ENCODE results near the gene CSRP3. TPM values are rescaled to one million over a fixed set of nuclear protein-coding genes. Genes with fewer than 3 reads are reported as not detected.

The CSRP3 gene
- total RNA-seq, 1 experiment from 2014 or later: not detected

GRCh38 chr11:19164881-19165280 is 36.9 kb downstream of the CSRP3 start:
- Mint-ChIP-seq H3K27ac (ENCODE audit: low read depth, unreplicated experiment) (no peak overlapping the region), H3K4me1 (ENCODE audit: insufficient read depth, unreplicated experiment) (no peaks in the 10 kb centered on the region), H3K9me3 (ENCODE audit: unreplicated experiment) (no peaks in the 10 kb centered on the region), H3K4me3 (ENCODE audit: unreplicated experiment) (no peak overlapping the region), H3K27me3 (ENCODE audit: insufficient read depth, unreplicated experiment) (no peaks in the 10 kb centered on the region), H3K36me3 (ENCODE audit: insufficient read depth, unreplicated experiment) (peaks cover 36% of the 10 kb centered on the region)
- POLR2A ChIA-PET: no interaction called here
- BruUV-seq (replicated peaks): no TSS peak
- no peak for TF ChIP-seq CTCF (IDR thresholded peaks at IDR 0.05; ENCODE audit: unreplicated experiment)
- intact Hi-C loops (cut with micrococcal nuclease): loop anchor here (10.0 kb wide), 1 partner anchor 150 kb away; no protein-coding TSS in a partner anchor
- CTCF ChIA-PET: no interaction called here
- DNase-seq (ENCODE audit: unreplicated experiment): no peak

GRCh38 chr11:19164230-19164855 is 37.4 kb downstream of the CSRP3 start:
- CTCF ChIA-PET: no interaction called here
- Mint-ChIP-seq H3K27me3 (ENCODE audit: insufficient read depth, unreplicated experiment) (no peaks in the 10 kb centered on the region), H3K36me3 (ENCODE audit: insufficient read depth, unreplicated experiment) (peaks cover 32% of the 10 kb centered on the region), H3K9me3 (ENCODE audit: unreplicated experiment) (no peaks in the 10 kb centered on the region), H3K4me1 (ENCODE audit: insufficient read depth, unreplicated experiment) (no peaks in the 10 kb centered on the region), H3K4me3 (ENCODE audit: unreplicated experiment) (no peak overlapping the region), H3K27ac (ENCODE audit: low read depth, unreplicated experiment) (no peak overlapping the region)
- TF ChIP-seq CTCF (IDR thresholded peaks at IDR 0.05; ENCODE audit: unreplicated experiment): no peak
- DNase-seq (ENCODE audit: unreplicated experiment): no peak
- BruUV-seq (replicated peaks): no TSS peak
- POLR2A ChIA-PET: interaction anchor here (1.1 kb wide), 1 partner anchor 13 kb away, joined by 3 read pairs; no protein-coding TSS in a partner anchor
- intact Hi-C loops (cut with micrococcal nuclease): loop anchor here (10.0 kb wide), 1 partner anchor 150 kb away; no protein-coding TSS in a partner anchor

GRCh38 chr11:19163617-19164016 is 38.2 kb downstream of the CSRP3 start:
- TF ChIP-seq CTCF (IDR thresholded peaks at IDR 0.05; ENCODE audit: unreplicated experiment): no peak
- DNase-seq (ENCODE audit: unreplicated experiment): no peak
- no TSS peak for BruUV-seq (replicated peaks)
- Mint-ChIP-seq H3K9me3 (ENCODE audit: unreplicated experiment) (no peaks in the 10 kb centered on the region), H3K4me3 (ENCODE audit: unreplicated experiment) (no peak overlapping the region), H3K27me3 (ENCODE audit: insufficient read depth, unreplicated experiment) (no peaks in the 10 kb centered on the region), H3K27ac (ENCODE audit: low read depth, unreplicated experiment) (no peak overlapping the region), H3K36me3 (ENCODE audit: insufficient read depth, unreplicated experiment) (peaks cover 37% of the 10 kb centered on the region), H3K4me1 (ENCODE audit: insufficient read depth, unreplicated experiment) (no peaks in the 10 kb centered on the region)
- intact Hi-C loops (cut with micrococcal nuclease): loop anchor here (10.0 kb wide), 1 partner anchor 151 kb away; no protein-coding TSS in a partner anchor
- ChIA-PET CTCF (interaction anchor here (0.6 kb wide), 1 partner anchor 13 kb away, joined by 3 read pairs; no protein-coding TSS in a partner anchor), POLR2A (interaction anchor here (1.1 kb wide), 1 partner anchor 14 kb away, joined by 3 read pairs; no protein-coding TSS in a partner anchor)

- ChIA-PET POLR2A (interaction anchor here (1.1 kb wide), 1 partner anchor 14 kb away, joined by 3 read pairs; no protein-coding TSS in a partner anchor), CTCF (interaction anchor here (1.8 to 2.9 kb wide), 2 partner anchors 86 to 392 kb away, joined by 6 to 8 read pairs; no protein-coding TSS in a partner anchor)
- Mint-ChIP-seq H3K27ac (ENCODE audit: low read depth, unreplicated experiment) (no peak overlapping the region), H3K36me3 (ENCODE audit: insufficient read depth, unreplicated experiment) (peaks cover 36% of the 10 kb centered on the region), H3K27me3 (ENCODE audit: insufficient read depth, unreplicated experiment) (no peaks in the 10 kb centered on the region), H3K4me3 (ENCODE audit: unreplicated experiment) (no peak overlapping the region), H3K9me3 (ENCODE audit: unreplicated experiment) (no peaks in the 10 kb centered on the region), H3K4me1 (ENCODE audit: insufficient read depth, unreplicated experiment) (no peaks in the 10 kb centered on the region)
- no peak for DNase-seq (ENCODE audit: unreplicated experiment)
- no TSS peak for BruUV-seq (replicated peaks)
- intact Hi-C loops (cut with micrococcal nuclease): loop anchor here (10.0 kb wide), 1 partner anchor 152 kb away; no protein-coding TSS in a partner anchor
- TF ChIP-seq CTCF (IDR thresholded peaks at IDR 0.05; ENCODE audit: unreplicated experiment): no peak
Observed at GRCh38 chr11:19162951-19163505, 38.8 kb downstream of the CSRP3 start.

All from MCF 10A (cell line).